Liver (tissue), 9 donors: ENCODE measurements around the gene WNT10A. TPM values are rescaled to one million over a fixed set of nuclear protein-coding genes. Genes with fewer than 3 reads are reported as not detected.

Experiments
- DNase-seq: peaks from one replicate; pipeline ENCODE4 v3.0.0-alpha.2; 2017; ENCODE audit warnings: low spot score
- H3K27ac ChIP-seq, 2 donors: one replicate each; pipeline ENCODE4 v1.7.0; 2013; ENCODE audit warnings: inconsistent platforms in 2 of 2, low read length in 2 of 2, control low read depth in 1 of 2, low read depth in 1 of 2, mild to moderate bottlenecking in 1 of 2
- H3K27me3 ChIP-seq, 4 donors: one replicate each; pipeline versions ENCODE4 v1.6.1 to v1.7.0; 2013; ENCODE audit warnings: low read length in 3 of 4, inconsistent platforms in 1 of 4, mild to moderate bottlenecking in 1 of 4, moderate library complexity in 1 of 4; ENCODE audit not compliant: control insufficient read depth in 4 of 4, insufficient read depth in 4 of 4
- H3K36me3 ChIP-seq, 4 donors: one replicate each; pipeline versions ENCODE4 v1.6.1 to v1.7.0; 2013; ENCODE audit warnings: low read length in 3 of 4, mild to moderate bottlenecking in 3 of 4, low read depth in 1 of 4, moderate library complexity in 1 of 4; ENCODE audit not compliant: control insufficient read depth in 4 of 4, insufficient read depth in 3 of 4
- H3K4me1 ChIP-seq, 4 donors: one replicate each; pipeline versions ENCODE4 v1.6.1 to v1.7.0; 2013; ENCODE audit warnings: low read length in 3 of 4, mild to moderate bottlenecking in 3 of 4, moderate library complexity in 1 of 4; ENCODE audit not compliant: control insufficient read depth in 4 of 4, insufficient read depth in 4 of 4
- H3K4me3 ChIP-seq, 3 donors: one replicate each; pipeline versions ENCODE4 v1.6.1 to v1.7.0; 2013; ENCODE audit warnings: low read length in 3 of 3, control low read depth in 1 of 3, low read depth in 1 of 3, mild to moderate bottlenecking in 1 of 3
- H3K9ac ChIP-seq, 2 donors: one replicate each; pipeline ENCODE4 v1.7.0; 2013; ENCODE audit warnings: low read length in 2 of 2, mild to moderate bottlenecking in 2 of 2, moderate library complexity in 2 of 2, control low read depth in 1 of 2, low read depth in 1 of 2
- H3K9me3 ChIP-seq, 4 donors: one replicate each; pipeline versions ENCODE4 v1.6.1 to v1.7.0; 2013; ENCODE audit warnings: low read length in 3 of 4; ENCODE audit not compliant: control insufficient read depth in 4 of 4
- ATF3 ChIP-seq: IDR thresholded peaks from 2 replicates; pipeline ENCODE4 v1.6.1; 2016; ENCODE audit warnings: antibody characterized with exemption
- CTCF ChIP-seq: fragments of 150-350 bp; IDR thresholded peaks from 2 replicates; pipeline ENCODE4 v1.5.1; 2017; ENCODE audit warnings: improper control_type of control experiment, low read depth, low read length; ENCODE audit not compliant: missing input control
- EGR1 ChIP-seq, 2 donors: IDR thresholded peaks; 2 replicates each; pipeline ENCODE4 v1.6.1; 2016 to 2018; ENCODE audit warnings: antibody characterized with exemption in 2 of 2, low read depth in 2 of 2
- FOXA1 ChIP-seq: IDR thresholded peaks from 2 replicates; pipeline ENCODE4 v1.6.1; 2016; ENCODE audit warnings: antibody characterized with exemption
- FOXA2 ChIP-seq: IDR thresholded peaks from 2 replicates; pipeline ENCODE4 v1.6.1; 2016; ENCODE audit warnings: antibody characterized with exemption
- GABPA ChIP-seq, 2 donors: IDR thresholded peaks in 1 of 2; conservative IDR thresholded peaks in 1 of 2; 2 replicates each; pipeline ENCODE4 v1.6.1; 2016; ENCODE audit warnings: antibody characterized with exemption in 2 of 2, mild to moderate bottlenecking in 1 of 2, moderate library complexity in 1 of 2
- HNF4A ChIP-seq, 2 donors: conservative IDR thresholded peaks; 2 replicates each; pipeline ENCODE4 v1.6.1; 2016; ENCODE audit warnings: antibody characterized with exemption in 2 of 2, mild to moderate bottlenecking in 2 of 2
- HNF4G ChIP-seq: IDR thresholded peaks from 2 replicates; pipeline ENCODE4 v1.6.1; 2016; ENCODE audit warnings: antibody characterized with exemption
- MAX ChIP-seq: IDR thresholded peaks from 2 replicates; pipeline ENCODE4 v1.6.1; 2016; ENCODE audit warnings: antibody characterized with exemption
- NR2F2 ChIP-seq: IDR thresholded peaks from 2 replicates; pipeline ENCODE4 v1.6.1; 2016; ENCODE audit warnings: antibody characterized with exemption
- RAD21 ChIP-seq, 2 donors: IDR thresholded peaks; 2 replicates each; pipeline ENCODE4 v1.6.1; 2016; ENCODE audit warnings: antibody characterized with exemption in 2 of 2, mild to moderate bottlenecking in 2 of 2
- RXRA ChIP-seq, 2 donors: IDR thresholded peaks; 2 replicates each; pipeline ENCODE4 v1.6.1; 2017 to 2018; ENCODE audit warnings: antibody characterized with exemption in 2 of 2, mild to moderate bottlenecking in 1 of 2
- SP1 ChIP-seq: IDR thresholded peaks from 2 replicates; pipeline ENCODE4 v1.6.1; 2018; ENCODE audit warnings: antibody characterized with exemption, mild to moderate bottlenecking
- YY1 ChIP-seq: IDR thresholded peaks from 2 replicates; pipeline ENCODE4 v1.6.1; 2016; ENCODE audit warnings: antibody characterized with exemption, mild to moderate bottlenecking
- ZBTB33 ChIP-seq: IDR thresholded peaks from 2 replicates; pipeline ENCODE4 v1.6.1; 2016; ENCODE audit warnings: antibody characterized with exemption
- WGBS: extraction: QIAGEN DNeasy Blood & Tissue Kit; methylation state at CpG from one replicate; pipeline ENCODE4 v1.1.7; 2013; 5-methylcytosine and 5-hydroxymethylcytosine counted together
- polyA plus RNA-seq, 2 donors: library from polyadenylated mRNA; stranded (reverse) in 1 of 2; unstranded in 1 of 2; fragments of 200-250 nt in 1 of 2; fragments of >200 nt in 1 of 2; fragmentation: Nextera tagmentation in 1 of 2; extraction: Ambion mirVana in 1 of 2; gene quantifications; one replicate each; pipeline versions ENCODE4 v1.2.1 to v1.2.3, GENCODE V29; 2013 to 2015
- total RNA-seq, 2 donors: library from RNA; depleted of rRNA; stranded (reverse); fragments of >200 nt; gene quantifications; one replicate each; pipeline ENCODE4 v1.2.3, GENCODE V29; 2014
- TF ChIP-seq, protein P1 (sequence below): IDR thresholded peaks from 2 replicates; pipeline ENCODE4 v1.6.1; 2016; ENCODE audit warnings: antibody characterized with exemption, mild to moderate bottlenecking
- donor health status: healthy.
- donor health status: healthy.
- donor health status: healthy.
- donor health status: healthy.
- donor health status: healthy.

The WNT10A gene
- total and polyA plus RNA-seq, 4 donors, result 0.01 to 0.08 (median 0.05) TPM; not detected in 1

- H3K9ac ChIP-seq, result no peak overlapping the region
- H3K9me3 ChIP-seq, result no peaks in the 10 kb centered on the region
- H3K36me3 ChIP-seq, result no peaks in the 10 kb centered on the region
- peaks cover 3 to 11% (median 6%) of the 10 kb centered on the region in 4 donors for H3K4me1 ChIP-seq
- TF ChIP-seq CTCF (no peak), EGR1 (IDR thresholded peaks at IDR 0.05; ENCODE audit: low read depth in 2 of 2) (no peak), HNF4A (conservative IDR thresholded peaks at IDR 0.05) (no peak), NR2F2 (no peak), ZBTB33 (no peak), RAD21 (IDR thresholded peaks at IDR 0.05) (no peak), GABPA (IDR thresholded peaks at IDR 0.05 in 1 of 2, conservative IDR thresholded peaks at IDR 0.05 in 1 of 2) (no peak), FOXA1 (no peak), RXRA (IDR thresholded peaks at IDR 0.05) (no peak), HNF4G (no peak), FOXA2 (no peak), MAX (no peak)
- DNase-seq, result no peak
- no peaks in the 10 kb centered on the region for H3K27me3 ChIP-seq
- H3K27ac ChIP-seq, result no peak overlapping the region
- H3K4me3 ChIP-seq, result no peak overlapping the region
- 93% methylated on average over 6 of the region's 6 CpGs for WGBS
Observed at GRCh38 chr2:218910741-218911140, 30.1 kb downstream of the WNT10A start.

DNA sequence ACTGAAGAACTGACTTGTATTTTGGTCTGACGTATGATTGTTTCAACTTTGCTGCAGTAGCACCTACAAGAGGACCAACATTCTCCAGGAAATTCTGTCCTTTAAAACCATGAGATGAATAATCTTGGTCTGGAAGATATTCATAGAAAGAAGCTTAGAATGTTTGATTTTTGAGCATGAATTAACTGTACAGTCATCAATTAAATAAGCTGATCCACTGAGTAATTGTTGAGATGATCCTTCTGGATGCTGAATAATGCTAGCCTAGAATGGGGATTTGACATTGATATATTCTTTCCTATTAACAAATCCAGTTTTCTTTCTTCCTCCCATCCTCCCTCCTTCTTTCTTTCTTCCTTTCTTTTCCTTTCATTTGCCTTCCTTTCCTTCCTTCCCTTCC is 39.9 kb downstream of the WNT10A start:
- no peak for DNase-seq
- Histone ChIP-seq H3K9me3 (peaks cover 0 to 3% (median 0%) of the 10 kb centered on the region in 4 donors), H3K27ac (no peak overlapping the region), H3K9ac (no peak overlapping the region), H3K36me3 (no peaks in the 10 kb centered on the region), H3K4me3 (no peak overlapping the region), H3K4me1 (no peaks in the 10 kb centered on the region), H3K27me3 (peaks cover 0 to 5% (median 1%) of the 10 kb centered on the region in 4 donors)
- TF ChIP-seq EGR1 (IDR thresholded peaks at IDR 0.05; ENCODE audit: low read depth in 2 of 2) (no peak), FOXA2 (no peak), RXRA (IDR thresholded peaks at IDR 0.05) (no peak), SP1 (no peak), FOXA1 (no peak), YY1 (no peak)
- WGBS, result 93% methylated on average over 1 of the region's 1 CpG

DNA sequence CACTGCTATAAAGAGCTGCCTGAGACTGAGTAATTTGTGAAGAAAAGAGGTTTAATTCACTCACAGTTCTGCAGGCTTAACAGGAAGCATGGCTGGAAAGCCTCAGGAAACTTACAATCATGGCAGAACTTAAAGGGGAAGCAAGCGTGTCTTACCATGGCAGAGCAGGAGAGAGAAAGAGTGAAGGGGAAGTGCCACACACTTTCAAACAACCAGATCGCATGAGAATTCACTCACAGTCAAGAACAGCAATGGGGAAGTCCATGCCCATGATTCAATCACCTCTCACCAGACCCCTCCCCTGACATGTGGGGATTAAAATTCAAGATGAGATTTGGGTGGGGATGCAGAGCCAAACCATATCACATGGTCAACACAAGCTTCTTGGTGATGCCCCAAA is 44.1 kb downstream of the WNT10A start:
- TF ChIP-seq RXRA (IDR thresholded peaks at IDR 0.05) (no peak), SP1 (no peak), NR2F2 (no peak), EGR1 (IDR thresholded peaks at IDR 0.05; ENCODE audit: low read depth in 2 of 2) (no peak), YY1 (no peak), CTCF (no peak), HNF4A (conservative IDR thresholded peaks at IDR 0.05) (no peak), HNF4G (no peak), RAD21 (IDR thresholded peaks at IDR 0.05) (no peak), ATF3 (no peak)
- TF ChIP-seq, protein P1, sequence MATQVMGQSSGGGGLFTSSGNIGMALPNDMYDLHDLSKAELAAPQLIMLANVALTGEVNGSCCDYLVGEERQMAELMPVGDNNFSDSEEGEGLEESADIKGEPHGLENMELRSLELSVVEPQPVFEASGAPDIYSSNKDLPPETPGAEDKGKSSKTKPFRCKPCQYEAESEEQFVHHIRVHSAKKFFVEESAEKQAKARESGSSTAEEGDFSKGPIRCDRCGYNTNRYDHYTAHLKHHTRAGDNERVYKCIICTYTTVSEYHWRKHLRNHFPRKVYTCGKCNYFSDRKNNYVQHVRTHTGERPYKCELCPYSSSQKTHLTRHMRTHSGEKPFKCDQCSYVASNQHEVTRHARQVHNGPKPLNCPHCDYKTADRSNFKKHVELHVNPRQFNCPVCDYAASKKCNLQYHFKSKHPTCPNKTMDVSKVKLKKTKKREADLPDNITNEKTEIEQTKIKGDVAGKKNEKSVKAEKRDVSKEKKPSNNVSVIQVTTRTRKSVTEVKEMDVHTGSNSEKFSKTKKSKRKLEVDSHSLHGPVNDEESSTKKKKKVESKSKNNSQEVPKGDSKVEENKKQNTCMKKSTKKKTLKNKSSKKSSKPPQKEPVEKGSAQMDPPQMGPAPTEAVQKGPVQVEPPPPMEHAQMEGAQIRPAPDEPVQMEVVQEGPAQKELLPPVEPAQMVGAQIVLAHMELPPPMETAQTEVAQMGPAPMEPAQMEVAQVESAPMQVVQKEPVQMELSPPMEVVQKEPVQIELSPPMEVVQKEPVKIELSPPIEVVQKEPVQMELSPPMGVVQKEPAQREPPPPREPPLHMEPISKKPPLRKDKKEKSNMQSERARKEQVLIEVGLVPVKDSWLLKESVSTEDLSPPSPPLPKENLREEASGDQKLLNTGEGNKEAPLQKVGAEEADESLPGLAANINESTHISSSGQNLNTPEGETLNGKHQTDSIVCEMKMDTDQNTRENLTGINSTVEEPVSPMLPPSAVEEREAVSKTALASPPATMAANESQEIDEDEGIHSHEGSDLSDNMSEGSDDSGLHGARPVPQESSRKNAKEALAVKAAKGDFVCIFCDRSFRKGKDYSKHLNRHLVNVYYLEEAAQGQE, result no peak
- Histone ChIP-seq H3K4me1 (no peaks in the 10 kb centered on the region), H3K36me3 (no peaks in the 10 kb centered on the region), H3K27me3 (peaks cover 0 to 5% (median 3%) of the 10 kb centered on the region in 4 donors), H3K9me3 (peaks cover 0 to 3% (median 0%) of the 10 kb centered on the region in 4 donors), H3K9ac (no peak overlapping the region), H3K27ac (no peak overlapping the region), H3K4me3 (no peak overlapping the region)
- WGBS, result 89% methylated on average over 2 of the region's 2 CpGs
- no peak for DNase-seq
